HG02571 (cell line): ENCODE data around the gene HSPA1A.
"Not testable (repeated sequence)": the region's sequence is repeated elsewhere in the genome, so short reads cannot be mapped to it uniquely, and the experiment has no call there.

ENCODE experiments used
- ATAC-seq: cut with Tn5 transposase; IDR thresholded peaks from one replicate; pipeline ENCODE4 v1.9.1; 2021; ENCODE audit warnings: mild to moderate bottlenecking, moderate library complexity; ENCODE audit not compliant: unreplicated experiment

HSPA1A gene

GRCh38 chr6:31781244-31782125 lies 33.9 kb upstream of the HSPA1A start:
- no peak for ATAC-seq

- no peak for ATAC-seq
These were observed 33.1 kb upstream of the HSPA1A start for GRCh38 chr6:31782126-31782855.

- no peak for ATAC-seq
These were observed 31.0 kb upstream of the HSPA1A start for GRCh38 chr6:31784098-31784925.

GRCh38 chr6:31785475-31785874 lies 29.9 kb upstream of the HSPA1A start:
- ATAC-seq, result no peak

GRCh38 chr6:31791324-31792089 lies 23.8 kb upstream of the HSPA1A start:
- ATAC-seq, result no peak

- ATAC-seq, result no peak
These were observed 23.3 kb upstream of the HSPA1A start for GRCh38 chr6:31792090-31792374.

GRCh38 chr6:31792761-31793171 lies 22.6 kb upstream of the HSPA1A start:
- no peak for ATAC-seq

- ATAC-seq, result not testable (repeated sequence)
These were observed 21.5 kb upstream of the HSPA1A start for GRCh38 chr6:31793927-31794245.

GRCh38 chr6:31794294-31794865 lies 21.0 kb upstream of the HSPA1A start:
- no peak for ATAC-seq

GRCh38 chr6:31794866-31795615 lies 20.3 kb upstream of the HSPA1A start:
- ATAC-seq, result peak; percentile 8

GRCh38 chr6:31795616-31796298 lies 19.6 kb upstream of the HSPA1A start, which contains the start of gene VARS1:
VARS1 (minus strand) TSS chr6:31795752; CDS start chr6:31795217, 535 bp downstream.
- peak; percentile 68 for ATAC-seq

- no peak for ATAC-seq
These were observed 18.4 kb upstream of the HSPA1A start for GRCh38 chr6:31796993-31797385.

- no peak for ATAC-seq
These were observed 17.8 kb upstream of the HSPA1A start for GRCh38 chr6:31797588-31797987.

GRCh38 chr6:31799781-31800180 lies 15.6 kb upstream of the HSPA1A start:
- no peak for ATAC-seq

GRCh38 chr6:31801031-31801927 lies 14.1 kb upstream of the HSPA1A start:
- ATAC-seq, result not testable (repeated sequence)

GRCh38 chr6:31805939-31806469 lies 9.3 kb upstream of the HSPA1A start:
- ATAC-seq, result no peak

- peak; percentile 89 for ATAC-seq
These were observed 8.7 kb upstream of the HSPA1A start, which contains the start of gene LSM2 for GRCh38 chr6:31806470-31807272. LSM2 (minus strand) TSS chr6:31806966; CDS start chr6:31806757, 209 bp downstream.
